ENCODE data around the gene TMEM269.

GRCh38 chr1:42784946-42785693 lies at the start of gene TMEM269:
- no peak for TF ChIP-seq CTCF (conservative IDR thresholded peaks at IDR 0.05; ENCODE audit: low read depth, low read length)
- no peak for TF ChIP-seq EZH2 (IDR thresholded peaks at IDR 0.05; ENCODE audit: low read length, unreplicated experiment)
